Measurements from ENCODE around the gene RBM42.
A peak's percentile ranks its signal among the peaks of the same experiment; 100 is the strongest.

RBM42 gene

GRCh38 chr19:35621708-35622107, 7.1 kb upstream of the RBM42 start:
- no peak for DNase-seq

GRCh38 chr19:35622750-35623149, 6.1 kb upstream of the RBM42 start:
- no peak for DNase-seq

GRCh38 chr19:35623327-35624010, 5.4 kb upstream of the RBM42 start:
- no peak for DNase-seq

GRCh38 chr19:35628264-35628564, 622 bp upstream of the RBM42 start:
- no peak for DNase-seq

- DNase-seq: no peak
Observed at GRCh38 chr19:35629332-35629633, 447 bp downstream of the RBM42 start.

- DNase-seq: no peak
Observed at GRCh38 chr19:35633727-35634440, 5.0 kb downstream of the RBM42 start.

GRCh38 chr19:35636651-35637050, 7.8 kb downstream of the RBM42 start:
- DNase-seq: no peak

- no peak for DNase-seq
Observed at GRCh38 chr19:35637165-35637564, 8.3 kb downstream of the RBM42 start.

- DNase-seq: no peak
Observed at GRCh38 chr19:35639321-35639639, 10.4 kb downstream of the RBM42 start.

GRCh38 chr19:35639863-35640262, 11.0 kb downstream of the RBM42 start:
- no peak for DNase-seq

GRCh38 chr19:35641515-35642151, 12.8 kb downstream of the RBM42 start, which contains the start of gene ETV2:
TSS of gene ETV2 (plus strand) at chr19:35641745. CDS start at chr19:35642461, 716 bp downstream.
- DNase-seq: peak; percentile 23

GRCh38 chr19:35642312-35642711, 13.5 kb downstream of the RBM42 start:
- no peak for DNase-seq

GRCh38 chr19:35642798-35643254, 14.0 kb downstream of the RBM42 start:
- DNase-seq: no peak

- DNase-seq: peak; percentile 81
Observed at GRCh38 chr19:35643255-35644205, 14.7 kb downstream of the RBM42 start.

- DNase-seq: peak; percentile 95
Observed at GRCh38 chr19:35644206-35644986, 15.6 kb downstream of the RBM42 start.

- DNase-seq: peak; percentile 59
Observed at GRCh38 chr19:35644987-35645679, 16.3 kb downstream of the RBM42 start.

- no peak for DNase-seq
Observed at GRCh38 chr19:35645680-35646511, 17.1 kb downstream of the RBM42 start.

GRCh38 chr19:35648017-35648961, 19.5 kb downstream of the RBM42 start, which contains the start of gene COX6B1:
TSS of gene COX6B1 (plus strand) at chr19:35648323. CDS start at chr19:35651244, 2,921 bp downstream.
- peak; percentile 98 for DNase-seq

- no peak for DNase-seq
Observed at GRCh38 chr19:35650581-35650980, 21.7 kb downstream of the RBM42 start.
